HEK293 (cell line): ENCODE measurements around the gene PPARA.

Source experiments
- CTCF ChIP-seq: fragments of 450-650 bp; formaldehyde crosslinking; IDR thresholded peaks from 2 replicates; pipeline ENCODE4 v1.5.1; 2016; ENCODE audit warnings: missing biosample characterization, missing genetic modification characterization
- GFI1B ChIP-seq: fragments of 450-650 bp; formaldehyde crosslinking; IDR thresholded peaks from 2 replicates; pipeline ENCODE4 v1.5.1; 2016; ENCODE audit warnings: missing biosample characterization, missing genetic modification characterization
- MEIS1 ChIP-seq: sonication (generic); formaldehyde crosslinking; IDR thresholded peaks from 2 replicates; pipeline ENCODE4 v1.8.1; 2022; ENCODE audit warnings: missing genetic modification reagents, mild to moderate bottlenecking, borderline replicate concordance
- ZBTB17 ChIP-seq: fragments of 450-650 bp; formaldehyde crosslinking; IDR thresholded peaks from 2 replicates; pipeline ENCODE4 v1.5.1; 2016; ENCODE audit warnings: missing biosample characterization, missing genetic modification characterization
- ZNF10 ChIP-seq: fragments of 450-650 bp; formaldehyde crosslinking; IDR thresholded peaks from 2 replicates; pipeline ENCODE4 v1.5.1; 2017; ENCODE audit warnings: missing biosample characterization, missing genetic modification characterization
- ZNF132 ChIP-seq: fragments of 450-650 bp; formaldehyde crosslinking; IDR thresholded peaks from 2 replicates; pipeline ENCODE4 v1.5.1; 2017; ENCODE audit warnings: missing biosample characterization, missing genetic modification characterization, borderline replicate concordance
- ZNF138 ChIP-seq: fragments of 450-650 bp; formaldehyde crosslinking; IDR thresholded peaks from 2 replicates; pipeline ENCODE4 v1.5.1; 2016; ENCODE audit warnings: missing biosample characterization, missing genetic modification characterization, borderline replicate concordance
- ZNF274 ChIP-seq, 2 experiments: fragments of 200-500 bp in 1 of 2; fragments of 450-650 bp in 1 of 2; sonication (Bioruptor generic) in 1 of 2; formaldehyde crosslinking in 1 of 2; IDR thresholded peaks; 2 replicates each; pipeline versions ENCODE4 v1.5.1 to v1.6.1; 2014 to 2016; ENCODE audit warnings: borderline replicate concordance in 1 of 2, inconsistent platforms in 1 of 2, low read length in 1 of 2, missing biosample characterization in 1 of 2, missing genetic modification characterization in 1 of 2
- ZNF302 ChIP-seq: fragments of 450-650 bp; formaldehyde crosslinking; IDR thresholded peaks from 2 replicates; pipeline ENCODE4 v1.5.1; 2016; ENCODE audit warnings: missing biosample characterization, missing genetic modification characterization, low read depth
- ZNF501 ChIP-seq: fragments of 450-650 bp; formaldehyde crosslinking; IDR thresholded peaks from 2 replicates; pipeline ENCODE4 v1.5.1; 2016; ENCODE audit warnings: missing biosample characterization, missing genetic modification characterization
- ZNF514 ChIP-seq: fragments of 450-650 bp; formaldehyde crosslinking; IDR thresholded peaks from 2 replicates; pipeline ENCODE4 v1.5.1; 2016; ENCODE audit warnings: missing biosample characterization, missing genetic modification characterization
- ZNF558 ChIP-seq: fragments of 450-650 bp; formaldehyde crosslinking; IDR thresholded peaks from 2 replicates; pipeline ENCODE4 v1.5.1; 2016; ENCODE audit warnings: missing biosample characterization, missing genetic modification characterization
- TF ChIP-seq, protein P1 (sequence below): fragments of 450-650 bp; IDR thresholded peaks from 2 replicates; pipeline ENCODE4 v1.5.1; 2018; ENCODE audit warnings: missing biosample characterization, mild to moderate bottlenecking, missing genetic modification characterization
- TF ChIP-seq, protein P2 (sequence below): fragments of 450-650 bp; formaldehyde crosslinking; IDR thresholded peaks from 2 replicates; pipeline ENCODE4 v1.5.1; 2017; ENCODE audit warnings: missing biosample characterization, missing genetic modification characterization

DNA sequence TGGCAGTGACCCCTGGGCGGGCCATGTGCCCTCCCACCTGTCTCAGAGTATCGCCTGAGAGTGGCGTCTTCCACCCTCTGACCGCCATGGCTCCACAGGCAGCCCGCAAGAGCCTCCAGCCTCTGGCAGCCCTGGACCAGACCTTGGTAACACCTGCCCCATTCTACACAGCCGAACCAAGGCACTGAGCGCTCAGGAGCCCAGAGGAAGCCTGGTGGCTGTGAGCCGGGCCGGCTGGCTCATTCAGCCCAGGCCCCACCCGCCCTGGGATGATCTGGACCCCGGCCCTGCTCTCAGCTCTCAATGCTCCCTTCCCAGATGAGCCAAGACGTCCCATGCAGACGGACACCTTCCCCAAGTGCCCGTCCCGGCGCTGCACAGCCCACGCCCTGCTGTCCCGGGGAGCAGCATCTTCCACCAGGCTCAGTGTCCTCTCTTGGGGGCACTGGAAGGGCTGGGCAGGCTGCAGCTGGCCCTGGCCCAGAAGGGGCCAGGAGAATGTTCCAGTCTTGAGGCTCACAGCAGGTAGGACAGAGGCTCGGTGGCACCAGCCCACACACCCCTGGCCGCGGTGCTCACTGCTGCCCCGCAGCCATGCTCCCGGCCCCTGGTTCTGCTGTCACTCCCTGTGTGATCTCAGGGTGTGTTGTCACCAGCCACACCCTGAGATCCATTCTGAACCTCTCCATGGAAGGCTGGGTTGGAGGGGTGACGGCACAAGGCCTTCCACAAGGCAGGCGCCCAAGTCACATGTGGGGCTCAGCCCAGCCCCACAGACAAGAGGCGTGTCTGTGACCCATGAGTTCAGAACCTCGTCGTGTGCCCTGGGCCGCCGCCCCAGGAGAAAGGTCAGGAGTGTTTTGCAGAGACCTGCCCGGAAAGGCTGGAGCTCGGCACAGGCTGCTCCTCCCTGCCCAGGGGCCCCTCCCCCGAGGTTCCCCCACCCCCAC lies 24.2 kb upstream of the PPARA start:
- no peak for TF ChIP-seq GFI1B (tag by site-specific recombination)
- TF ChIP-seq ZNF138 (tag by site-specific recombination) = no peak
- no peak for TF ChIP-seq ZNF302 (tag by site-specific recombination)
- TF ChIP-seq ZNF501 (tag by site-specific recombination) = no peak
- TF ChIP-seq CTCF (tag by site-specific recombination) = no peak
- TF ChIP-seq ZNF514 (tag by site-specific recombination) = no peak
- TF ChIP-seq, protein P1, sequence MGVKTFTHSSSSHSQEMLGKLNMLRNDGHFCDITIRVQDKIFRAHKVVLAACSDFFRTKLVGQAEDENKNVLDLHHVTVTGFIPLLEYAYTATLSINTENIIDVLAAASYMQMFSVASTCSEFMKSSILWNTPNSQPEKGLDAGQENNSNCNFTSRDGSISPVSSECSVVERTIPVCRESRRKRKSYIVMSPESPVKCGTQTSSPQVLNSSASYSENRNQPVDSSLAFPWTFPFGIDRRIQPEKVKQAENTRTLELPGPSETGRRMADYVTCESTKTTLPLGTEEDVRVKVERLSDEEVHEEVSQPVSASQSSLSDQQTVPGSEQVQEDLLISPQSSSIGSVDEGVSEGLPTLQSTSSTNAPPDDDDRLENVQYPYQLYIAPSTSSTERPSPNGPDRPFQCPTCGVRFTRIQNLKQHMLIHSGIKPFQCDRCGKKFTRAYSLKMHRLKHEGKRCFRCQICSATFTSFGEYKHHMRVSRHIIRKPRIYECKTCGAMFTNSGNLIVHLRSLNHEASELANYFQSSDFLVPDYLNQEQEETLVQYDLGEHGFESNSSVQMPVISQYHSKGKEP (tag by site-specific recombination) = no peak
- TF ChIP-seq ZNF274 (IDR thresholded peaks at IDR 0.05; ENCODE audit: low read length) = no peak
- no peak for TF ChIP-seq ZNF274 (tag by site-specific recombination; IDR thresholded peaks at IDR 0.05; ENCODE audit: borderline replicate concordance)
- no peak for TF ChIP-seq ZBTB17
- TF ChIP-seq MEIS1 (CRISPR knock-in tag) = no peak
- TF ChIP-seq ZNF132 (tag by site-specific recombination) = no peak
- no peak for TF ChIP-seq ZNF558
- TF ChIP-seq, protein P2, sequence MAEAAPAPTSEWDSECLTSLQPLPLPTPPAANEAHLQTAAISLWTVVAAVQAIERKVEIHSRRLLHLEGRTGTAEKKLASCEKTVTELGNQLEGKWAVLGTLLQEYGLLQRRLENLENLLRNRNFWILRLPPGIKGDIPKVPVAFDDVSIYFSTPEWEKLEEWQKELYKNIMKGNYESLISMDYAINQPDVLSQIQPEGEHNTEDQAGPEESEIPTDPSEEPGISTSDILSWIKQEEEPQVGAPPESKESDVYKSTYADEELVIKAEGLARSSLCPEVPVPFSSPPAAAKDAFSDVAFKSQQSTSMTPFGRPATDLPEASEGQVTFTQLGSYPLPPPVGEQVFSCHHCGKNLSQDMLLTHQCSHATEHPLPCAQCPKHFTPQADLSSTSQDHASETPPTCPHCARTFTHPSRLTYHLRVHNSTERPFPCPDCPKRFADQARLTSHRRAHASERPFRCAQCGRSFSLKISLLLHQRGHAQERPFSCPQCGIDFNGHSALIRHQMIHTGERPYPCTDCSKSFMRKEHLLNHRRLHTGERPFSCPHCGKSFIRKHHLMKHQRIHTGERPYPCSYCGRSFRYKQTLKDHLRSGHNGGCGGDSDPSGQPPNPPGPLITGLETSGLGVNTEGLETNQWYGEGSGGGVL (tag by site-specific recombination) = no peak
- no peak for TF ChIP-seq ZNF10
